LNCAP (cell line): ENCODE results near the gene ABCB7.

Source experiments
- TF ChIP-seq, protein P1 (sequence below): fragments of 450-650 bp; IDR thresholded peaks from 2 replicates; pipeline ENCODE4 v1.5.1; 2017; ENCODE audit warnings: mild to moderate bottlenecking

Gene ABCB7

DNA sequence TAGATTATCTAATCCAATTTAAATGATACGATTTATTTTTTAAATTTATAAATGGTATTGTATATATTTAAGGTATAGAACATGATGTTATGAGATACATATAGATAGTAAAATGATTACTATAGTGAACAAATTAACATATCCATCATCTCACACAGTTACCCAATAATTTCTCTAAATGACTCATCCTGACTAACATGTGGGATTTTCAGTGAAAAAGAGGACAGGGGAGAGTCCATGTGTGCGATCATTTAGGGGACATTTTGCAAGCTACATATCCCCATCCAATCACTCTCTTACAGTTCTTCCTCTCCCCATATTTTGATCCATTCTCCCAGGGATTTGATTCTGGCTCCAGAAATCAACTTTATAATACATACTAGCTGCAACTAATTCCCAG lies 88.2 kb downstream of the ABCB7 start:
- TF ChIP-seq, protein P1, sequence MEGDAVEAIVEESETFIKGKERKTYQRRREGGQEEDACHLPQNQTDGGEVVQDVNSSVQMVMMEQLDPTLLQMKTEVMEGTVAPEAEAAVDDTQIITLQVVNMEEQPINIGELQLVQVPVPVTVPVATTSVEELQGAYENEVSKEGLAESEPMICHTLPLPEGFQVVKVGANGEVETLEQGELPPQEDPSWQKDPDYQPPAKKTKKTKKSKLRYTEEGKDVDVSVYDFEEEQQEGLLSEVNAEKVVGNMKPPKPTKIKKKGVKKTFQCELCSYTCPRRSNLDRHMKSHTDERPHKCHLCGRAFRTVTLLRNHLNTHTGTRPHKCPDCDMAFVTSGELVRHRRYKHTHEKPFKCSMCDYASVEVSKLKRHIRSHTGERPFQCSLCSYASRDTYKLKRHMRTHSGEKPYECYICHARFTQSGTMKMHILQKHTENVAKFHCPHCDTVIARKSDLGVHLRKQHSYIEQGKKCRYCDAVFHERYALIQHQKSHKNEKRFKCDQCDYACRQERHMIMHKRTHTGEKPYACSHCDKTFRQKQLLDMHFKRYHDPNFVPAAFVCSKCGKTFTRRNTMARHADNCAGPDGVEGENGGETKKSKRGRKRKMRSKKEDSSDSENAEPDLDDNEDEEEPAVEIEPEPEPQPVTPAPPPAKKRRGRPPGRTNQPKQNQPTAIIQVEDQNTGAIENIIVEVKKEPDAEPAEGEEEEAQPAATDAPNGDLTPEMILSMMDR = no peak

DNA sequence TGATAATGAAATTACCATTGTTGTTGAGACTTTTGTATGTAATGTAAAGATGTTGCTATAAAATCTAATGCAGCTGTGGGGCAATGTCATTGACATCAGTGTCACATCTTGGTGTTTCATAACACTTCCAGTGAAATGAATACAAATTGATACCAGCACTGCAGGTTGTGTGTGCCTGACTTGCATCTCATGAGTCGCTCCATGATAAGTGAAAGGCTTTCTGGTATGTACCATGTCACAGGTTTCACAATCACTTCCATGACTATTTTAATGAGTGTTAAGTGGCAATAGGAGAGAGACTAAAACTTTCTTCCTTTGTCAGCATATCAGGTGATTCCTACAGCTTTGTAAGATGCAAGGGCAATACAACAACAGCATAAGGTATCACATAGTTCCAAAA lies 94.4 kb downstream of the ABCB7 start:
- TF ChIP-seq, protein P1 = no peak

DNA sequence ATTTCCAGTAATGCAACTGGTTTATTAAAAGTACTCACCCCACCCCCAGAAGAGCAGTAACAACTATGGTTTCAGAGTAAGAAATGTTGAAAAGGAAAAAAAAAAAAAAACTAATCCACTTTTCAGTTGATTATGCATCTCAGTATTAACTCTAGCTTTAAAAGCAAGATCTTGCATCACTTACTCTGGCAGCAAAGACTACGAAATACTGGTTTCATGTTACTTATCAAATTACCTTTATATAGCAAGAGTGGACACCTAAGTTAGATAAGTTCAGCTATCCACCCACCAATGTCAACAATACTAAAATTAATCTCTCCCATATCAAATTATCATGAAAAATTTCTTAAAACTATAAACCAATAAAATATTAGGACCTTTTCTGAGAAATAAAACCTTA lies 105.0 kb downstream of the ABCB7 start:
- TF ChIP-seq, protein P1 = no peak

DNA sequence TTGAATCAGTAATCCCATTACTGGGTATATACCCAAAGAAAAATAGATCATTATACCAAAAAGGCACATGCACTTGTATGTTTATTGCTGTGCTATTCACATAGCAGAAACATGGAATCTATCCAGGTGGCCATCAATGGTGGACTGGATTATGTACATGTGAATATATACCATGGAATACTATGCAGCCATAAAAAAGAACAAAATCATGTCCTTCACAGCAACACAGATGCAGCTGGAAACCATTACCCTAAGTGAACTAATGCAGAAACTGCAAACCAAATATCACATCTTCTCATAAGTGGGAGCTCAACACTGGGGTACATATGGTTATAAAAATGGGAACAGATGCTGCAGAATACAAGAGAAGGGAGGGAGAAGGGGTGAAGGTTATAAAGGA lies 110.7 kb downstream of the ABCB7 start:
- TF ChIP-seq, protein P1 = no peak

DNA sequence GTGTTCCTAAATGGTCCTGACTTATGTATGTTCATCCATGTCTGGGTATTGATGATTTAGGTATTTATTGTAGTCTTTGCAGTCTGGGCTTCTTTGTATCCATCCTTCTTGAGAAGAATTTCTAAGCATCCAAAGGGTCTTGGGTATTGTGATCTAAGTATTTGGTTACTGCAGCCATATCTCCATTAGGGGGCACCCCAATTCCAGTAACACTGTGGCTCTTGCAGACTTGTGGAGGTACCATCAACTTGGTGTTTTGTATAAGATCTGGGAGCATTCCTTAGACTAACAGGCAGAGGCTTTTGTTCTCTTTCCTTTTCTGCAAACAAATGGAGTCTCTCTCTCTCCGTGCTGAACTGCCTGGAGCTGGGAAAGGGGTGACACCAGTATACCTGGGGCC lies 117.2 kb downstream of the ABCB7 start:
- TF ChIP-seq, protein P1 = peak; percentile 39; the same call in 1 of the 2 replicates
